Measurements from ENCODE around the gene PHF20. TPM values are rescaled to one million over a fixed set of nuclear protein-coding genes. Genes with fewer than 3 reads are reported as not detected.

The PHF20 gene
- total and polyA plus RNA-seq, 2 of the 13 experiments (the other 11 are each of a cell fraction or from before 2014, with no cell fraction given): 22.8 to 34.1 TPM

GRCh38 chr20:35730583-35731468 lies 41.0 kb upstream of the PHF20 start (continued):
- peak; percentile 43 for TF ChIP-seq DBP (CRISPR knock-in tag; IDR thresholded peaks at IDR 0.05; ENCODE audit: not compliant biosample characterization)
- TF ChIP-seq MYPOP (CRISPR knock-in tag; IDR thresholded peaks at IDR 0.05): no peak
- no peak for TF ChIP-seq RNF2 (conservative IDR thresholded peaks at IDR 0.05; ENCODE audit: low read depth)
- 0 out of 2 replicates have a peak, but pooled peaks have one; percentile 36 for TF ChIP-seq ZNF503 (CRISPR knock-in tag; IDR thresholded peaks at IDR 0.05)
- peak in 1 of 2 experiments; percentile 45; a peak in 1 of 4 replicates for TF ChIP-seq POLR2A (IDR thresholded peaks at IDR 0.05; ENCODE audit: insufficient read depth in 1 of 2, low read depth in 2 of 2, low read length in 2 of 2)
- no peak for TF ChIP-seq SRSF4 (IDR thresholded peaks at IDR 0.05; ENCODE audit: low read depth, low read length, poor library complexity, severe bottlenecking)
- no peak for TF ChIP-seq ZNF232 (CRISPR knock-in tag; IDR thresholded peaks at IDR 0.05; ENCODE audit: borderline replicate concordance)
- TF ChIP-seq ZNF362 (CRISPR knock-in tag; IDR thresholded peaks at IDR 0.05; ENCODE audit: borderline replicate concordance): no peak
- peak; percentile 67; the same call in 1 of the 2 replicates for TF ChIP-seq HDAC6 (IDR thresholded peaks at IDR 0.05; ENCODE audit: low read depth, low read length)
- no peak for TF ChIP-seq TERF1 (CRISPR knock-in tag; IDR thresholded peaks at IDR 0.05)
- TF ChIP-seq THAP11 (CRISPR knock-in tag; IDR thresholded peaks at IDR 0.05): 0 out of 2 replicates have a peak, but pooled peaks have one; percentile 7
- no peak for TF ChIP-seq HES4 (CRISPR knock-in tag; IDR thresholded peaks at IDR 0.05; ENCODE audit: borderline replicate concordance)
- TF ChIP-seq HMG20A (CRISPR knock-in tag; IDR thresholded peaks at IDR 0.05; ENCODE audit: borderline replicate concordance): no peak
- TF ChIP-seq TFDP1 (CRISPR knock-in tag; IDR thresholded peaks at IDR 0.05; ENCODE audit: borderline replicate concordance): no peak
- TF ChIP-seq ZNF850 (CRISPR knock-in tag; conservative IDR thresholded peaks at IDR 0.05): no peak
- peak; percentile 88 for TF ChIP-seq POLR2AphosphoS2 (IDR thresholded peaks at IDR 0.05; ENCODE audit: low read depth, low read length)
- no peak for TF ChIP-seq ZNF766 (CRISPR knock-in tag; IDR thresholded peaks at IDR 0.05; ENCODE audit: borderline replicate concordance)
- no peak for TF ChIP-seq IRF2 (CRISPR knock-in tag; IDR thresholded peaks at IDR 0.05)
- TF ChIP-seq KLF12 (CRISPR knock-in tag; IDR thresholded peaks at IDR 0.05; ENCODE audit: borderline replicate concordance): peak; percentile 41; the same call in 1 of the 2 replicates
- TF ChIP-seq FIP1L1 (IDR thresholded peaks at IDR 0.05; ENCODE audit: borderline replicate concordance, insufficient read depth, low read depth, low read length): no peak
- TF ChIP-seq TP53 (CRISPR knock-in tag; conservative IDR thresholded peaks at IDR 0.05): 0 out of 2 replicates have a peak, but pooled peaks have one; percentile 13
